HG03378 (cell line): Measurements from ENCODE around the gene CACNA1B.
"Not testable (repeated sequence)": the region's sequence is repeated elsewhere in the genome, so short reads cannot be mapped to it uniquely, and the experiment has no call there.

Experiments used
- ATAC-seq: cut with Tn5 transposase; IDR thresholded peaks from one replicate; pipeline ENCODE4 v1.9.1; 2021; ENCODE audit warnings: mild to moderate bottlenecking, moderate library complexity; ENCODE audit not compliant: unreplicated experiment

The CACNA1B gene

GRCh38 chr9:138122676-138123075 is 245.1 kb downstream of the CACNA1B start:
- no peak for ATAC-seq

- ATAC-seq = no peak
Observed at GRCh38 chr9:138123086-138123485, 245.5 kb downstream of the CACNA1B start.

- not testable (repeated sequence) for ATAC-seq
Observed at GRCh38 chr9:138126090-138126857, 248.7 kb downstream of the CACNA1B start.

GRCh38 chr9:138126858-138127584 is 249.4 kb downstream of the CACNA1B start:
- ATAC-seq = not testable (repeated sequence)

- ATAC-seq = not testable (repeated sequence)
Observed at GRCh38 chr9:138128027-138128426, 250.4 kb downstream of the CACNA1B start.

GRCh38 chr9:138129318-138129717 is 251.7 kb downstream of the CACNA1B start:
- not testable (repeated sequence) for ATAC-seq

GRCh38 chr9:138132946-138133705 is 255.5 kb downstream of the CACNA1B start:
- not testable (repeated sequence) for ATAC-seq

- ATAC-seq = not testable (repeated sequence)
Observed at GRCh38 chr9:138134581-138134980, 257.0 kb downstream of the CACNA1B start.

- not testable (repeated sequence) for ATAC-seq
Observed at GRCh38 chr9:138139096-138139495, 261.5 kb downstream of the CACNA1B start.

GRCh38 chr9:138140980-138141379 is 263.4 kb downstream of the CACNA1B start:
- ATAC-seq = not testable (repeated sequence)

- ATAC-seq = not testable (repeated sequence)
Observed at GRCh38 chr9:138142528-138143244, 265.1 kb downstream of the CACNA1B start.

GRCh38 chr9:138143491-138143890 is 265.9 kb downstream of the CACNA1B start:
- ATAC-seq = not testable (repeated sequence)

GRCh38 chr9:138147556-138147955 is 270.0 kb downstream of the CACNA1B start:
- ATAC-seq = not testable (repeated sequence)

- not testable (repeated sequence) for ATAC-seq
Observed at GRCh38 chr9:138149672-138150656, 272.4 kb downstream of the CACNA1B start.

GRCh38 chr9:138155788-138156187 is 278.2 kb downstream of the CACNA1B start:
- not testable (repeated sequence) for ATAC-seq

GRCh38 chr9:138166793-138167192 is 289.2 kb downstream of the CACNA1B start:
- ATAC-seq = not testable (repeated sequence)
